Hepatocyte (in vitro differentiated cells): ENCODE results near the gene SMARCA2. TPM values are rescaled to one million over a fixed set of nuclear protein-coding genes. Genes with fewer than 3 reads are reported as not detected.

Experiments
- DNase-seq: peaks from one replicate; pipeline ENCODE4 v3.0.0-alpha.2; 2016; ENCODE audit warnings: low spot score
- H2AFZ ChIP-seq: fragments of 200-600 bp; sonication (generic); 2 replicates; pipeline ENCODE4 v1.6.0; 2016; ENCODE audit warnings: antibody characterized with exemption, mild to moderate bottlenecking
- H3K27ac ChIP-seq: fragments of 200-600 bp; sonication (generic); 2 replicates; pipeline ENCODE4 v1.5.1; 2016; ENCODE audit warnings: mild to moderate bottlenecking
- H3K27me3 ChIP-seq: fragments of 200-600 bp; sonication (generic); 2 replicates; pipeline ENCODE4 v1.6.1; 2016
- H3K36me3 ChIP-seq: fragments of 200-600 bp; sonication (generic); replicated peaks from 2 replicates; pipeline ENCODE4 v1.5.1; 2016; ENCODE audit warnings: low read depth; ENCODE audit not compliant: insufficient read depth
- H3K4me1 ChIP-seq: fragments of 200-600 bp; sonication (generic); 2 replicates; pipeline ENCODE4 v1.5.1; 2016; ENCODE audit warnings: mild to moderate bottlenecking, moderate library complexity; ENCODE audit not compliant: insufficient read depth
- H3K4me2 ChIP-seq: fragments of 200-600 bp; sonication (generic); 2 replicates; pipeline ENCODE4 v1.6.0; 2016
- H3K4me3 ChIP-seq: fragments of 200-600 bp; sonication (generic); 2 replicates; pipeline ENCODE4 v1.5.1; 2016; ENCODE audit warnings: mild to moderate bottlenecking
- H3K79me2 ChIP-seq: fragments of 200-600 bp; sonication (generic); 2 replicates; pipeline ENCODE4 v1.6.0; 2017; ENCODE audit warnings: mild to moderate bottlenecking
- H3K9me2 ChIP-seq: fragments of 200-600 bp; sonication (generic); replicated peaks from 2 replicates; pipeline ENCODE4 v1.6.0; 2017; ENCODE audit warnings: mild to moderate bottlenecking; ENCODE audit not compliant: insufficient read depth
- H3K9me3 ChIP-seq: fragments of 200-600 bp; sonication (generic); 2 replicates; pipeline ENCODE4 v1.5.1; 2016; ENCODE audit warnings: low read depth, mild to moderate bottlenecking
- H4K20me1 ChIP-seq: fragments of 200-600 bp; sonication (generic); 2 replicates; pipeline ENCODE4 v1.6.0; 2016; ENCODE audit warnings: mild to moderate bottlenecking; ENCODE audit not compliant: insufficient read depth, poor library complexity, severe bottlenecking
- CTCF ChIP-seq: fragments of 200-600 bp; sonication (generic); IDR thresholded peaks from 2 replicates; pipeline ENCODE4 v1.5.1; 2016; ENCODE audit warnings: antibody characterized with exemption, mild to moderate bottlenecking; ENCODE audit not compliant: poor library complexity
- EZH2 ChIP-seq: fragments of 200-600 bp; sonication (generic); IDR thresholded peaks from 2 replicates; pipeline ENCODE4 v1.6.1; 2016; ENCODE audit warnings: antibody characterized with exemption, mild to moderate bottlenecking, borderline replicate concordance
- EZH2phosphoT487 ChIP-seq: fragments of 200-600 bp; sonication (generic); IDR thresholded peaks from one replicate; pipeline ENCODE4 v1.6.1; 2018; ENCODE audit warnings: antibody characterized with exemption, mild to moderate bottlenecking, low read depth, moderate library complexity; ENCODE audit not compliant: unreplicated experiment, severe bottlenecking
- WGBS: methylation state at CpG from one replicate; pipeline ENCODE4 v1.1.6; 2016; ENCODE audit warnings: low lambda C conversion rate; ENCODE audit errors: missing lambda C conversion rate; 5-methylcytosine and 5-hydroxymethylcytosine counted together
- polyA plus RNA-seq: library from polyadenylated mRNA; unstranded; fragments of >200 nt; fragmentation: Nextera tagmentation; extraction: Ambion mirVana; gene quantifications from 2 replicates; pipeline ENCODE4 v1.2.1, GENCODE V29; 2016
- total RNA-seq: library from RNA; depleted of rRNA; stranded (reverse); fragments of >200 nt; gene quantifications from 2 replicates; pipeline ENCODE4 v1.2.3, GENCODE V29; 2014

Gene SMARCA2
- total and polyA plus RNA-seq, 2 experiments from 2014 or later: 39.9 to 65.3 TPM

- Histone ChIP-seq H3K36me3 (no peaks in the 10 kb centered on the region), H3K27me3 (no peaks in the 10 kb centered on the region), H3K4me2 (no peak overlapping the region), H3K27ac (no peak overlapping the region), H4K20me1 (no peaks in the 10 kb centered on the region), H3K4me3 (no peak overlapping the region), H3K79me2 (no peaks in the 10 kb centered on the region), H3K9me3 (no peaks in the 10 kb centered on the region), H3K9me2 (no peaks in the 10 kb centered on the region), H3K4me1 (no peaks in the 10 kb centered on the region), H2AFZ (no peak overlapping the region)
- no peak for DNase-seq
- TF ChIP-seq CTCF: no peak
- no peak for TF ChIP-seq EZH2phosphoT487
- TF ChIP-seq EZH2: no peak
- 59% methylated on average over 5 of the region's 5 CpGs for WGBS
Observed at GRCh38 chr9:2047916-2048315, 32.8 kb downstream of the SMARCA2 start.

GRCh38 chr9:2050236-2050635 lies 35.1 kb downstream of the SMARCA2 start:
- H4K20me1 ChIP-seq: peaks cover under 1% of the 10 kb centered on the region
- no peaks in the 10 kb centered on the region for H3K4me1 ChIP-seq
- no peak for DNase-seq
- no peaks in the 10 kb centered on the region for H3K36me3 ChIP-seq
- WGBS: 74% methylated on average over 3 of the region's 3 CpGs
- no peak overlapping the region for H2AFZ ChIP-seq
- no peak overlapping the region for H3K27ac ChIP-seq
- H3K9me2 ChIP-seq: no peaks in the 10 kb centered on the region
- no peaks in the 10 kb centered on the region for H3K79me2 ChIP-seq
- H3K4me2 ChIP-seq: no peak overlapping the region
- no peaks in the 10 kb centered on the region for H3K27me3 ChIP-seq
- no peak for TF ChIP-seq EZH2
- no peak overlapping the region for H3K4me3 ChIP-seq
- no peaks in the 10 kb centered on the region for H3K9me3 ChIP-seq

GRCh38 chr9:2053883-2054845 lies 39.0 kb downstream of the SMARCA2 start:
- TF ChIP-seq CTCF: no peak
- TF ChIP-seq EZH2phosphoT487: no peak
- TF ChIP-seq EZH2: no peak
- no peak overlapping the region for H3K4me3 ChIP-seq
- H3K9me3 ChIP-seq: no peaks in the 10 kb centered on the region
- peaks cover 3% of the 10 kb centered on the region for H4K20me1 ChIP-seq
- no peaks in the 10 kb centered on the region for H3K9me2 ChIP-seq
- no peak overlapping the region for H3K4me2 ChIP-seq
- DNase-seq: no peak
- no peaks in the 10 kb centered on the region for H3K4me1 ChIP-seq
- H3K36me3 ChIP-seq: no peaks in the 10 kb centered on the region
- H3K27ac ChIP-seq: no peak overlapping the region
- 49% methylated on average over 10 of the region's 10 CpGs for WGBS
- no peaks in the 10 kb centered on the region for H3K27me3 ChIP-seq
- no peaks in the 10 kb centered on the region for H3K79me2 ChIP-seq
- H2AFZ ChIP-seq: no peak overlapping the region

GRCh38 chr9:2055203-2055658 lies 40.1 kb downstream of the SMARCA2 start:
- Histone ChIP-seq H4K20me1 (peaks cover 3% of the 10 kb centered on the region), H3K4me3 (no peak overlapping the region), H3K9me3 (no peaks in the 10 kb centered on the region), H3K36me3 (no peaks in the 10 kb centered on the region), H2AFZ (no peak overlapping the region), H3K4me1 (no peaks in the 10 kb centered on the region), H3K27me3 (no peaks in the 10 kb centered on the region), H3K9me2 (no peaks in the 10 kb centered on the region), H3K4me2 (no peak overlapping the region), H3K27ac (no peak overlapping the region), H3K79me2 (no peaks in the 10 kb centered on the region)
- DNase-seq: no peak
- 93% methylated on average over 6 of the region's 6 CpGs for WGBS
- TF ChIP-seq CTCF (no peak), EZH2phosphoT487 (no peak), EZH2 (no peak)
